ENCODE measurements around the gene COA8. TPM values are rescaled to one million over a fixed set of nuclear protein-coding genes. Genes with fewer than 3 reads are reported as not detected.

Gene COA8
- total and polyA plus RNA-seq, 2 of the 4 experiments (the other 2 are of a cell fraction) = 12.2 to 21.1 TPM

DNA sequence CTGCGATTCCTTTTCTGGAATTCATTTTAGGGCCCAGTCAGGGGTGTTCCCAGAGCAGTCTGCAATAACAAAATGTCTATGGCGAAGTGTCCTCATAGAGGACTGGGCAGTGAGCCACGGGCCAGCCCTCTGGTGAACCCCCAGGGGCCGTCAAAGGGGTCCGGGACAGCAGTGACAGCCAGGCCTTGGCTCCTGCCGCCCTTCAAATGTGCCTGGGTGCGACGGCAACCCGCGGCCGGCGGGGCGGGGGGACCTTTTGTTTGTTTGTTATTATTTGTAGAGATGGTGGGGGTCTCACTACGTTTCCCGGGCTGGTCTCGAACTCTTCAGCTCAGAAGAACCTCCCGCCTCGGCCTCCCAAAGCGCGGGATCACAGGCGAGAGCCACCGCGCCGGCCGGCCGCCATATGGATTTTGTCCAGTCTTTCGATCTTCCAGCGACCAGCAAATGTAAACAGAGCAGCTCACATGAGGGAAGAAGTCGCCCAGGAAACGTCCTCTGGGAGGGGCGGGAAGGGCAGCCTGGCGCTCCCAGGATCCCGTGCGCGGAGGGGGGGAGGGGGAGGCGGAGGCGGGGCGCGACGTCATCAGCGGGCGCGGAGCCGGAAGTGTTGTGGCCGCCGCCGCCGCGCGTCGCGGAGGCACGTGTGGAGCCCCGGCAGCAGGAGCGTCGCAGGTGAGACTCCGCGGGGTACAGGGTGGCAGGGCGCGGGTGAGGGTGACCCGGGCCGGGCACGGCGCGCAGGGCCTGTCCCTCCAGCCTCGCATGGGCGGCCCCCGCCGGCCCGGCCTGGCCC is 34.0 kb upstream of the COA8 start, which contains the start of gene TRMT61A:
Gene TRMT61A (plus strand): TSS at position 610 of the 796 bp plus-strand sequence. CDS start 783 bp downstream, outside the sequence.
- Histone ChIP-seq H4K20me1 (ENCODE audit: insufficient read depth, low read length) (peaks cover 26% of the 10 kb centered on the region), H2BK5ac (ENCODE audit: low read depth, low read length, poor library complexity, severe bottlenecking) (peak within 1 kb of the TSS; percentile 74), H3K79me1 (ENCODE audit: low read depth in 1 of 2, low read length in 2 of 2) (peaks cover 0 to 44% of the 10 kb centered on the region in 2 experiments; a peak in 3 of 4 replicates), H2AFZ (replicated peaks; ENCODE audit: low read length, poor library complexity) (peak within 1 kb of the TSS; percentile 95), H4K91ac (ENCODE audit: insufficient read depth, low read depth, low read length) (peak within 1 kb of the TSS; percentile 50), H3K9me3 (ENCODE audit: control insufficient read depth, insufficient read depth, low read length) (no peaks in the 10 kb centered on the region), H3K27me3 (ENCODE audit: control insufficient read depth, insufficient read depth, low read length) (peaks cover under 1% of the 10 kb centered on the region; the same call in 1 of the 2 replicates), H3K9ac (ENCODE audit: low read depth, low read length) (peak within 1 kb of the TSS; percentile 72), H4K5ac (ENCODE audit: low read depth, low read length) (peak within 1 kb of the TSS; percentile 77), H2BK20ac (ENCODE audit: low read depth, low read length) (peak within 1 kb of the TSS; percentile 32; the same call in 1 of the 2 replicates), H3K4me3 (ENCODE audit: insufficient read depth, low read depth, low read length) (peak within 1 kb of the TSS; percentile 77), H3K4me1 (ENCODE audit: control insufficient read depth, insufficient read depth, low read length) (peaks cover 11% of the 10 kb centered on the region), H2AK5ac (ENCODE audit: low read depth, low read length) (peak within 1 kb of the TSS; percentile 93), H3K4ac (ENCODE audit: low read depth, low read length) (peak within 1 kb of the TSS; percentile 87), H4K8ac (ENCODE audit: low read depth in 2 of 2, low read length in 2 of 2) (peak within 1 kb of the TSS; percentile 86 to 91), H3K56ac (ENCODE audit: extremely low read depth, insufficient read depth, low read length) (0 out of 2 replicates have a peak within 1 kb of the TSS, but pooled peaks have one; percentile 31), H3K18ac (ENCODE audit: low read depth, low read length) (peak within 1 kb of the TSS; percentile 16; the same call in 1 of the 2 replicates), H3K9me1 (ENCODE audit: insufficient read depth, low read length) (peaks cover 13% of the 10 kb centered on the region), H3K14ac (replicated peaks; ENCODE audit: low read depth, low read length) (peak within 1 kb of the TSS; percentile 26; the same call in 1 of the 2 replicates), H3K23ac (ENCODE audit: low read depth, low read length) (peak within 1 kb of the TSS; percentile 22; the same call in 1 of the 2 replicates), H3K36me3 (ENCODE audit: control insufficient read depth, insufficient read depth, low read length) (peaks cover 6% of the 10 kb centered on the region; the same call in 1 of the 2 replicates), H3K27ac (ENCODE audit: insufficient read depth, low read length) (peak within 1 kb of the TSS; percentile 73), H2BK15ac (ENCODE audit: low read depth, low read length) (peak within 1 kb of the TSS; percentile 33; the same call in 1 of the 3 replicates), H2BK120ac (ENCODE audit: low read depth, low read length) (peak within 1 kb of the TSS; percentile 77), H2AK9ac (replicated peaks; ENCODE audit: low read depth, low read length, poor library complexity) (peak within 1 kb of the TSS; percentile 97), H3K4me2 (ENCODE audit: low read depth, low read length) (peak within 1 kb of the TSS; percentile 74)
- CTCF ChIA-PET = interaction anchor here (1.2 to 1.3 kb wide), 2 partner anchors 10 to 12 kb away, joined by 3 to 5 read pairs; no protein-coding TSS in a partner anchor
- intact Hi-C loops (cut with micrococcal nuclease) = no loop called here
- DNase-seq = peak; percentile 92
- in situ Hi-C loops (cut with MboI; ENCODE audit: low sequenced_read_pairs) = no loop called here
- WGBS, 2 experiments (ENCODE audit: extremely low coverage in 2 of 2, insufficient read length in 1 of 2) = 4% methylated on average over 24 of the region's 70 CpGs; no CpG with 5 or more reads in 1 of the 2 experiments
- no TSS peak for BruUV-seq (replicated peaks)
- dilution Hi-C loops (cut with HindIII; ENCODE audit: low sequenced_read_pairs, unreplicated experiment) = no loop called here
- peak; percentile 93 for ATAC-seq (ENCODE audit: low read depth)
- POLR2A ChIA-PET (ENCODE audit: unreplicated experiment) = no interaction called here
- peak; percentile 99 for TF ChIP-seq MXI1 (IDR thresholded peaks at IDR 0.05; ENCODE audit: borderline replicate concordance, low read depth, low read length)
- peak; percentile 89; the same call in 1 of the 2 replicates for TF ChIP-seq MAZ (IDR thresholded peaks at IDR 0.05; ENCODE audit: borderline replicate concordance, low read depth, low read length)
- TF ChIP-seq RAD21 (IDR thresholded peaks at IDR 0.05; ENCODE audit: low read length) = no peak
- TF ChIP-seq, protein P1, sequence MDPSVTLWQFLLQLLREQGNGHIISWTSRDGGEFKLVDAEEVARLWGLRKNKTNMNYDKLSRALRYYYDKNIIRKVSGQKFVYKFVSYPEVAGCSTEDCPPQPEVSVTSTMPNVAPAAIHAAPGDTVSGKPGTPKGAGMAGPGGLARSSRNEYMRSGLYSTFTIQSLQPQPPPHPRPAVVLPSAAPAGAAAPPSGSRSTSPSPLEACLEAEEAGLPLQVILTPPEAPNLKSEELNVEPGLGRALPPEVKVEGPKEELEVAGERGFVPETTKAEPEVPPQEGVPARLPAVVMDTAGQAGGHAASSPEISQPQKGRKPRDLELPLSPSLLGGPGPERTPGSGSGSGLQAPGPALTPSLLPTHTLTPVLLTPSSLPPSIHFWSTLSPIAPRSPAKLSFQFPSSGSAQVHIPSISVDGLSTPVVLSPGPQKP (IDR thresholded peaks at IDR 0.05; ENCODE audit: borderline replicate concordance, low read depth, low read length) = no peak
- TF ChIP-seq CHD1 (IDR thresholded peaks at IDR 0.05; ENCODE audit: low read depth, low read length) = no peak
- TF ChIP-seq RCOR1 (IDR thresholded peaks at IDR 0.05; ENCODE audit: insufficient replicate concordance, low read length) = no peak
- TF ChIP-seq CEBPB (IDR thresholded peaks at IDR 0.05; ENCODE audit: low read depth, low read length) = no peak
- TF ChIP-seq, protein P2, sequence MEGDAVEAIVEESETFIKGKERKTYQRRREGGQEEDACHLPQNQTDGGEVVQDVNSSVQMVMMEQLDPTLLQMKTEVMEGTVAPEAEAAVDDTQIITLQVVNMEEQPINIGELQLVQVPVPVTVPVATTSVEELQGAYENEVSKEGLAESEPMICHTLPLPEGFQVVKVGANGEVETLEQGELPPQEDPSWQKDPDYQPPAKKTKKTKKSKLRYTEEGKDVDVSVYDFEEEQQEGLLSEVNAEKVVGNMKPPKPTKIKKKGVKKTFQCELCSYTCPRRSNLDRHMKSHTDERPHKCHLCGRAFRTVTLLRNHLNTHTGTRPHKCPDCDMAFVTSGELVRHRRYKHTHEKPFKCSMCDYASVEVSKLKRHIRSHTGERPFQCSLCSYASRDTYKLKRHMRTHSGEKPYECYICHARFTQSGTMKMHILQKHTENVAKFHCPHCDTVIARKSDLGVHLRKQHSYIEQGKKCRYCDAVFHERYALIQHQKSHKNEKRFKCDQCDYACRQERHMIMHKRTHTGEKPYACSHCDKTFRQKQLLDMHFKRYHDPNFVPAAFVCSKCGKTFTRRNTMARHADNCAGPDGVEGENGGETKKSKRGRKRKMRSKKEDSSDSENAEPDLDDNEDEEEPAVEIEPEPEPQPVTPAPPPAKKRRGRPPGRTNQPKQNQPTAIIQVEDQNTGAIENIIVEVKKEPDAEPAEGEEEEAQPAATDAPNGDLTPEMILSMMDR (conservative IDR thresholded peaks at IDR 0.05; ENCODE audit: low read depth, low read length) = no peak
- TF ChIP-seq BHLHE40 (IDR thresholded peaks at IDR 0.05; ENCODE audit: low read depth, low read length) = peak; percentile 88
- TF ChIP-seq, protein P3, sequence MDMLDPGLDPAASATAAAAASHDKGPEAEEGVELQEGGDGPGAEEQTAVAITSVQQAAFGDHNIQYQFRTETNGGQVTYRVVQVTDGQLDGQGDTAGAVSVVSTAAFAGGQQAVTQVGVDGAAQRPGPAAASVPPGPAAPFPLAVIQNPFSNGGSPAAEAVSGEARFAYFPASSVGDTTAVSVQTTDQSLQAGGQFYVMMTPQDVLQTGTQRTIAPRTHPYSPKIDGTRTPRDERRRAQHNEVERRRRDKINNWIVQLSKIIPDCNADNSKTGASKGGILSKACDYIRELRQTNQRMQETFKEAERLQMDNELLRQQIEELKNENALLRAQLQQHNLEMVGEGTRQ (IDR thresholded peaks at IDR 0.05; ENCODE audit: low read depth, low read length) = peak; percentile 63
- no peak for TF ChIP-seq FOS (IDR thresholded peaks at IDR 0.05; ENCODE audit: low read depth, low read length)
- TF ChIP-seq MAFK (IDR thresholded peaks at IDR 0.05; ENCODE audit: low read depth, low read length) = no peak
- no peak for TF ChIP-seq SMC3 (IDR thresholded peaks at IDR 0.05; ENCODE audit: low read depth, low read length)
